ENCODE data around the gene SRC. TPM values are rescaled to one million over a fixed set of nuclear protein-coding genes. Genes with fewer than 3 reads are reported as not detected.

SRC gene
- total and polyA plus RNA-seq, 2 experiments from 2014 or later = 8.0 to 25.9 TPM

DNA sequence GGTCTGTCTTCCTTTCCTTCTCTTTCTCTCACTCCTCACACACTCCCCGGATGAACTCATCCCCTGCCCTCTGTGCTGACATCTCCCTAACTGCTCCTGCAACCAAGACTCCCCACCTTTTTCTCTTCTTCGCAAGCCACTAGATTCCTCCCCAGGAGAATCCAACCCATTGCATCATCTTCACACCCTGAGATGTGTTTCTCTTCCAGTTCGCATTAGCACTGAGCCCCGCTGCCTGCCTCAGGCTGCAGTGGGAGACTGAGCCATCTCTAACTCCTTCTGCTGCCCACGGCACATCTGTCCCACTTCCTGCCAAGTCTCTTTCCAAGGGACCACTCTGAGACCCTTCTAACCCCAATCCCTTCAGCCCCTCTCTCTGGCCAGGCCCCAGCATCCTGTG, 107.9 kb downstream of the SRC start:
- no peak overlapping the region for H3K4me3 ChIP-seq
- no peak overlapping the region for H2AFZ ChIP-seq
- Mint-ChIP-seq H3K36me3 (ENCODE audit: low read depth) (peaks cover 3% of the 10 kb centered on the region; the same call in 1 of the 3 replicates), H3K9me3 (peaks cover 22% of the 10 kb centered on the region), H3K4me1 (no peaks in the 10 kb centered on the region), H3K27me3 (ENCODE audit: insufficient read depth, low read depth, poor library complexity) (peaks cover 6% of the 10 kb centered on the region), H3K27ac (no peak overlapping the region), H3K4me3 (no peak overlapping the region)
- no peaks in the 10 kb centered on the region for H3K4me1 ChIP-seq (ENCODE audit: insufficient read depth)
- DNase-seq (ENCODE audit: low spot score) (no peak), ATAC-seq (no peak)
- no peak overlapping the region for H3K4me2 ChIP-seq
- no peaks in the 10 kb centered on the region for H3K36me3 ChIP-seq (ENCODE audit: insufficient read depth)
- H3F3A ChIP-seq (replicated peaks; ENCODE audit: low read depth) = no peaks in the 10 kb centered on the region
- H3K27ac ChIP-seq (ENCODE audit: low read depth) = no peak overlapping the region
- TF ChIP-seq, protein P1, sequence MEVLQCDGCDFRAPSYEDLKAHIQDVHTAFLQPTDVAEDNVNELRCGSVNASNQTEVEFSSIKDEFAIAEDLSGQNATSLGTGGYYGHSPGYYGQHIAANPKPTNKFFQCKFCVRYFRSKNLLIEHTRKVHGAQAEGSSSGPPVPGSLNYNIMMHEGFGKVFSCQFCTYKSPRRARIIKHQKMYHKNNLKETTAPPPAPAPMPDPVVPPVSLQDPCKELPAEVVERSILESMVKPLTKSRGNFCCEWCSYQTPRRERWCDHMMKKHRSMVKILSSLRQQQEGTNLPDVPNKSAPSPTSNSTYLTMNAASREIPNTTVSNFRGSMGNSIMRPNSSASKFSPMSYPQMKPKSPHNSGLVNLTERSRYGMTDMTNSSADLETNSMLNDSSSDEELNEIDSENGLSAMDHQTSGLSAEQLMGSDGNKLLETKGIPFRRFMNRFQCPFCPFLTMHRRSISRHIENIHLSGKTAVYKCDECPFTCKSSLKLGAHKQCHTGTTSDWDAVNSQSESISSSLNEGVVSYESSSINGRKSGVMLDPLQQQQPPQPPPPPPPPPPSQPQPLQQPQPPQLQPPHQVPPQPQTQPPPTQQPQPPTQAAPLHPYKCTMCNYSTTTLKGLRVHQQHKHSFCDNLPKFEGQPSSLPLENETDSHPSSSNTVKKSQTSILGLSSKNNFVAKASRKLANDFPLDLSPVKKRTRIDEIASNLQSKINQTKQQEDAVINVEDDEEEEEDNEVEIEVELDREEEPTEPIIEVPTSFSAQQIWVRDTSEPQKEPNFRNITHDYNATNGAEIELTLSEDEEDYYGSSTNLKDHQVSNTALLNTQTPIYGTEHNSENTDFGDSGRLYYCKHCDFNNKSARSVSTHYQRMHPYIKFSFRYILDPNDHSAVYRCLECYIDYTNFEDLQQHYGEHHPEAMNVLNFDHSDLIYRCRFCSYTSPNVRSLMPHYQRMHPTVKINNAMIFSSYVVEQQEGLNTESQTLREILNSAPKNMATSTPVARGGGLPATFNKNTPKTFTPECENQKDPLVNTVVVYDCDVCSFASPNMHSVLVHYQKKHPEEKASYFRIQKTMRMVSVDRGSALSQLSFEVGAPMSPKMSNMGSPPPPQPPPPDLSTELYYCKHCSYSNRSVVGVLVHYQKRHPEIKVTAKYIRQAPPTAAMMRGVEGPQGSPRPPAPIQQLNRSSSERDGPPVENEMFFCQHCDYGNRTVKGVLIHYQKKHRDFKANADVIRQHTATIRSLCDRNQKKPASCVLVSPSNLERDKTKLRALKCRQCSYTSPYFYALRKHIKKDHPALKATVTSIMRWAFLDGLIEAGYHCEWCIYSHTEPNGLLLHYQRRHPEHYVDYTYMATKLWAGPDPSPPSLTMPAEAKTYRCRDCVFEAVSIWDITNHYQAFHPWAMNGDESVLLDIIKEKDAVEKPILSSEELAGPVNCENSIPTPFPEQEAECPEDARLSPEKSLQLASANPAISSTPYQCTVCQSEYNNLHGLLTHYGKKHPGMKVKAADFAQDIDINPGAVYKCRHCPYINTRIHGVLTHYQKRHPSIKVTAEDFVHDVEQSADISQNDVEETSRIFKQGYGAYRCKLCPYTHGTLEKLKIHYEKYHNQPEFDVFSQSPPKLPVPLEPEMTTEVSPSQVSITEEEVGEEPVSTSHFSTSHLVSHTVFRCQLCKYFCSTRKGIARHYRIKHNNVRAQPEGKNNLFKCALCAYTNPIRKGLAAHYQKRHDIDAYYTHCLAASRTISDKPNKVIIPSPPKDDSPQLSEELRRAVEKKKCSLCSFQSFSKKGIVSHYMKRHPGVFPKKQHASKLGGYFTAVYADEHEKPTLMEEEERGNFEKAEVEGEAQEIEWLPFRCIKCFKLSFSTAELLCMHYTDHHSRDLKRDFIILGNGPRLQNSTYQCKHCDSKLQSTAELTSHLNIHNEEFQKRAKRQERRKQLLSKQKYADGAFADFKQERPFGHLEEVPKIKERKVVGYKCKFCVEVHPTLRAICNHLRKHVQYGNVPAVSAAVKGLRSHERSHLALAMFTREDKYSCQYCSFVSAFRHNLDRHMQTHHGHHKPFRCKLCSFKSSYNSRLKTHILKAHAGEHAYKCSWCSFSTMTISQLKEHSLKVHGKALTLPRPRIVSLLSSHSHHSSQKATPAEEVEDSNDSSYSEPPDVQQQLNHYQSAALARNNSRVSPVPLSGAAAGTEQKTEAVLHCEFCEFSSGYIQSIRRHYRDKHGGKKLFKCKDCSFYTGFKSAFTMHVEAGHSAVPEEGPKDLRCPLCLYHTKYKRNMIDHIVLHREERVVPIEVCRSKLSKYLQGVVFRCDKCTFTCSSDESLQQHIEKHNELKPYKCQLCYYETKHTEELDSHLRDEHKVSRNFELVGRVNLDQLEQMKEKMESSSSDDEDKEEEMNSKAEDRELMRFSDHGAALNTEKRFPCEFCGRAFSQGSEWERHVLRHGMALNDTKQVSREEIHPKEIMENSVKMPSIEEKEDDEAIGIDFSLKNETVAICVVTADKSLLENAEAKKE (CRISPR knock-in tag; IDR thresholded peaks at IDR 0.05) = no peak
- TF ChIP-seq STAT1 (IDR thresholded peaks at IDR 0.05; ENCODE audit: unreplicated experiment) (no peak), POLR2AphosphoS5 (IDR thresholded peaks at IDR 0.05; ENCODE audit: low read depth) (no peak)
- TF ChIP-seq, protein P2, sequence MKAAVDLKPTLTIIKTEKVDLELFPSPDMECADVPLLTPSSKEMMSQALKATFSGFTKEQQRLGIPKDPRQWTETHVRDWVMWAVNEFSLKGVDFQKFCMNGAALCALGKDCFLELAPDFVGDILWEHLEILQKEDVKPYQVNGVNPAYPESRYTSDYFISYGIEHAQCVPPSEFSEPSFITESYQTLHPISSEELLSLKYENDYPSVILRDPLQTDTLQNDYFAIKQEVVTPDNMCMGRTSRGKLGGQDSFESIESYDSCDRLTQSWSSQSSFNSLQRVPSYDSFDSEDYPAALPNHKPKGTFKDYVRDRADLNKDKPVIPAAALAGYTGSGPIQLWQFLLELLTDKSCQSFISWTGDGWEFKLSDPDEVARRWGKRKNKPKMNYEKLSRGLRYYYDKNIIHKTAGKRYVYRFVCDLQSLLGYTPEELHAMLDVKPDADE (IDR thresholded peaks at IDR 0.05) = no peak
- H3K27me3 ChIP-seq (ENCODE audit: insufficient read depth) = no peaks in the 10 kb centered on the region
- no peaks in the 10 kb centered on the region for H4K20me1 ChIP-seq (replicated peaks; ENCODE audit: insufficient read depth)
- H3K9me2 ChIP-seq (ENCODE audit: insufficient read depth) = 0 out of 2 replicates have a peak, but pooled peaks cover 5% of the 10 kb centered on the region
- no peaks in the 10 kb centered on the region for H3K79me2 ChIP-seq (replicated peaks; ENCODE audit: insufficient read depth)
